ENCODE data around the gene CSF2.
A peak's percentile ranks its signal among the peaks of the same experiment; 100 is the strongest.

Gene CSF2

DNA sequence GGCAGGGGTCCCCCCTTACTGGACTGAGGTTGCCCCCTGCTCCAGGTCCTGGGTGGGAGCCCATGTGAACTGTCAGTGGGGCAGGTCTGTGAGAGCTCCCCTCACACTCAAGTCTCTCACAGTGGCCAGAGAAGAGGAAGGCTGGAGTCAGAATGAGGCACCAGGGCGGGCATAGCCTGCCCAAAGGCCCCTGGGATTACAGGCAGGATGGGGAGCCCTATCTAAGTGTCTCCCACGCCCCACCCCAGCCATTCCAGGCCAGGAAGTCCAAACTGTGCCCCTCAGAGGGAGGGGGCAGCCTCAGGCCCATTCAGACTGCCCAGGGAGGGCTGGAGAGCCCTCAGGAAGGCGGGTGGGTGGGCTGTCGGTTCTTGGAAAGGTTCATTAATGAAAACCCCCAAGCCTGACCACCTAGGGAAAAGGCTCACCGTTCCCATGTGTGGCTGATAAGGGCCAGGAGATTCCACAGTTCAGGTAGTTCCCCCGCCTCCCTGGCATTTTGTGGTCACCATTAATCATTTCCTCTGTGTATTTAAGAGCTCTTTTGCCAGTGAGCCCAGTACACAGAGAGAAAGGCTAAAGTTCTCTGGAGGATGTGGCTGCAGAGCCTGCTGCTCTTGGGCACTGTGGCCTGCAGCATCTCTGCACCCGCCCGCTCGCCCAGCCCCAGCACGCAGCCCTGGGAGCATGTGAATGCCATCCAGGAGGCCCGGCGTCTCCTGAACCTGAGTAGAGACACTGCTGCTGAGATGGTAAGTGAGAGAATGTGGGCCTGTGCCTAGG, at the start of gene CSF2:
TSS of gene CSF2 (plus strand) at position 559 of the 783 bp plus-strand sequence. CDS start at position 594, 35 bp downstream.
- H3K27me3 ChIP-seq (ENCODE audit: insufficient read depth, low read length, poor library complexity, severe bottlenecking), result no peaks in the 10 kb centered on the region
- no peak within 1 kb of the TSS for H2AFZ ChIP-seq (ENCODE audit: low read length)
- peak within 1 kb of the TSS; percentile 53 for H3K4me2 ChIP-seq (ENCODE audit: low read depth, low read length, poor library complexity, severe bottlenecking)

DNA sequence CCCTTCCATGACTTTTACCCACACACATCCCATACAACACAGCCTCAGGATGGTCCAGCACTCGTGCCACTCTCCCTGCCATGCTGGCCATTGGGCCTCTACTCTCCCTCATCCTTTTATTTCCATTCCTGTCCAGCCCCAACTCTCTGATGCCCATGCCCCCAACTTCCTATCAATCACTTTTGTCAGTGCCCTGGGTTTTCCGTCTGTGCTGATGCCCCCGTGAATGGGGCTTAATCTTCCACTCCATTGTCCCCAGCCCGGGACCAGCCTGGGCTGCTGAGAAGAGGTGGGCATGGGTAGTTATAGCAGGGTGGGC, 49.5 kb upstream of the CSF2 start:
- Histone ChIP-seq H3K9me3 (ENCODE audit: insufficient read depth, low read depth, low read length) (no peaks in the 10 kb centered on the region), H3K4me2 (ENCODE audit: low read depth, low read length, poor library complexity, severe bottlenecking) (no peak overlapping the region), H3K4me1 (ENCODE audit: insufficient read depth, low read length, poor library complexity, severe bottlenecking) (no peaks in the 10 kb centered on the region), H3F3A (ENCODE audit: low read depth) (no peaks in the 10 kb centered on the region), H2AFZ (ENCODE audit: low read length) (no peak overlapping the region), H4K20me1 (ENCODE audit: insufficient read depth, low read length, poor library complexity, severe bottlenecking) (no peaks in the 10 kb centered on the region), H3K27me3 (ENCODE audit: insufficient read depth, low read length, poor library complexity, severe bottlenecking) (no peaks in the 10 kb centered on the region), H3K79me2 (ENCODE audit: insufficient read depth, low read length) (no peaks in the 10 kb centered on the region), H3K36me3 (ENCODE audit: insufficient read depth, low read length) (no peaks in the 10 kb centered on the region), H3K9me2 (replicated peaks; ENCODE audit: low read depth, low read length) (no peaks in the 10 kb centered on the region), H3K9ac (ENCODE audit: low read depth, low read length, poor library complexity, severe bottlenecking) (no peak overlapping the region), H3K4me3 (ENCODE audit: low read length, poor library complexity, severe bottlenecking) (no peak overlapping the region)
- TF ChIP-seq, protein P1, sequence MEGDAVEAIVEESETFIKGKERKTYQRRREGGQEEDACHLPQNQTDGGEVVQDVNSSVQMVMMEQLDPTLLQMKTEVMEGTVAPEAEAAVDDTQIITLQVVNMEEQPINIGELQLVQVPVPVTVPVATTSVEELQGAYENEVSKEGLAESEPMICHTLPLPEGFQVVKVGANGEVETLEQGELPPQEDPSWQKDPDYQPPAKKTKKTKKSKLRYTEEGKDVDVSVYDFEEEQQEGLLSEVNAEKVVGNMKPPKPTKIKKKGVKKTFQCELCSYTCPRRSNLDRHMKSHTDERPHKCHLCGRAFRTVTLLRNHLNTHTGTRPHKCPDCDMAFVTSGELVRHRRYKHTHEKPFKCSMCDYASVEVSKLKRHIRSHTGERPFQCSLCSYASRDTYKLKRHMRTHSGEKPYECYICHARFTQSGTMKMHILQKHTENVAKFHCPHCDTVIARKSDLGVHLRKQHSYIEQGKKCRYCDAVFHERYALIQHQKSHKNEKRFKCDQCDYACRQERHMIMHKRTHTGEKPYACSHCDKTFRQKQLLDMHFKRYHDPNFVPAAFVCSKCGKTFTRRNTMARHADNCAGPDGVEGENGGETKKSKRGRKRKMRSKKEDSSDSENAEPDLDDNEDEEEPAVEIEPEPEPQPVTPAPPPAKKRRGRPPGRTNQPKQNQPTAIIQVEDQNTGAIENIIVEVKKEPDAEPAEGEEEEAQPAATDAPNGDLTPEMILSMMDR (conservative IDR thresholded peaks at IDR 0.05; ENCODE audit: low read length), result no peak
- no peak for TF ChIP-seq EZH2phosphoT487 (IDR thresholded peaks at IDR 0.05; ENCODE audit: borderline replicate concordance)

More for the DNA sequence above, at the start of gene CSF2:
- no peaks in the 10 kb centered on the region for H3K79me2 ChIP-seq (ENCODE audit: insufficient read depth, low read length)
- H3K36me3 ChIP-seq (ENCODE audit: insufficient read depth, low read length), result no peaks in the 10 kb centered on the region
- H3K4me1 ChIP-seq (ENCODE audit: insufficient read depth, low read length, poor library complexity, severe bottlenecking), result peaks cover 44% of the 10 kb centered on the region
- no peak within 1 kb of the TSS for H3K4me3 ChIP-seq (ENCODE audit: low read length, poor library complexity, severe bottlenecking)
- H4K20me1 ChIP-seq (ENCODE audit: insufficient read depth, low read length, poor library complexity, severe bottlenecking), result no peaks in the 10 kb centered on the region
- peak within 1 kb of the TSS; percentile 36 for H3K9ac ChIP-seq (ENCODE audit: low read depth, low read length, poor library complexity, severe bottlenecking)
- H3K9me3 ChIP-seq (ENCODE audit: insufficient read depth, low read depth, low read length), result no peaks in the 10 kb centered on the region
- TF ChIP-seq, protein P1 (conservative IDR thresholded peaks at IDR 0.05; ENCODE audit: low read length), result no peak
- no peak for TF ChIP-seq EZH2phosphoT487 (IDR thresholded peaks at IDR 0.05; ENCODE audit: borderline replicate concordance)
- H3K9me2 ChIP-seq (replicated peaks; ENCODE audit: low read depth, low read length), result no peaks in the 10 kb centered on the region
- H3F3A ChIP-seq (ENCODE audit: low read depth), result no peaks in the 10 kb centered on the region

DNA sequence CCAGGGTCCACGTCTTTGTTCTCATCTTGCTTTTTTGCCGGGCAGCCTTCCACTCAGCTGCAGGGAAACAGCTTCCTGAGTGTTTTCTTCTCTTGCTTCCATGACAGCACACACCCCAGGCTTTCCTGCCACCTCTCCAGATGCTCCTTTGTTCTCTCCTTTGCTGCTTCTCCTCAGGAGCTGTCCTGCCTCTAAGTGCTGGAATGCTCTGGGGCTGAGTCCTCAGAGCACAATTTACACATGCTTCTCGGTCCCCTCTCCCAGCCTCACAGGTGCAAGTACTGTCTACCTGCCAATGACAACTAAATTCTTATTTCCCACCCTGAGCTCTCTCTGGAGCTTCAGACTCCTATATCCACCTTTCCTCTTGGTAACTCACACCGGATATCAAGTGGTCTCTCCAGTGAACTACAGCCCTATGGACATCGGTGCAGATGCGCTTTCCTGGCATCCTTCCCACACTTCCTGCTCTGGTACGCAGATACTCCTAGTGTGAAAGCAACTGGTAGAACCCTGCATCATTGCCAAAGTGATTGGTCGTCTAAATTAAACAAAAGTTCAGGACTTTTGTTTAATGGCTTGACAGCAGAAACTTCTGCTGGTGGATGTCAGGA, 48.7 kb upstream of the CSF2 start:
- no peak overlapping the region for H3K4me3 ChIP-seq (ENCODE audit: low read length, poor library complexity, severe bottlenecking)
- no peaks in the 10 kb centered on the region for H3K9me2 ChIP-seq (replicated peaks; ENCODE audit: low read depth, low read length)
- H3K4me1 ChIP-seq (ENCODE audit: insufficient read depth, low read length, poor library complexity, severe bottlenecking), result no peaks in the 10 kb centered on the region
- no peaks in the 10 kb centered on the region for H3K9me3 ChIP-seq (ENCODE audit: insufficient read depth, low read depth, low read length)
- no peaks in the 10 kb centered on the region for H3K27me3 ChIP-seq (ENCODE audit: insufficient read depth, low read length, poor library complexity, severe bottlenecking)
- H3K36me3 ChIP-seq (ENCODE audit: insufficient read depth, low read length), result no peaks in the 10 kb centered on the region
- no peak overlapping the region for H3K9ac ChIP-seq (ENCODE audit: low read depth, low read length, poor library complexity, severe bottlenecking)
- no peak overlapping the region for H3K4me2 ChIP-seq (ENCODE audit: low read depth, low read length, poor library complexity, severe bottlenecking)
- H3F3A ChIP-seq (ENCODE audit: low read depth), result no peaks in the 10 kb centered on the region
- H2AFZ ChIP-seq (ENCODE audit: low read length), result no peak overlapping the region
- no peak for TF ChIP-seq EZH2phosphoT487 (IDR thresholded peaks at IDR 0.05; ENCODE audit: borderline replicate concordance)
- TF ChIP-seq, protein P1 (conservative IDR thresholded peaks at IDR 0.05; ENCODE audit: low read length), result no peak
- H4K20me1 ChIP-seq (ENCODE audit: insufficient read depth, low read length, poor library complexity, severe bottlenecking), result no peaks in the 10 kb centered on the region
- no peaks in the 10 kb centered on the region for H3K79me2 ChIP-seq (ENCODE audit: insufficient read depth, low read length)
